Kidney (tissue), 14 donors: Measurements from ENCODE around the gene SMAD3. TPM values are rescaled to one million over a fixed set of nuclear protein-coding genes. Genes with fewer than 3 reads are reported as not detected.

Experiments used
- DNase-seq, 5 donors: peaks; one replicate each; pipeline ENCODE4 v3.0.0-alpha.2; 2013 to 2020
- FAIRE-seq: peaks from 2 replicates; lab custom pipeline; 2012; peaks lifted over from hg19 to GRCh38; lab: Jason Lieb, UNC
- H3K27ac ChIP-seq, 2 donors: one replicate each; pipeline ENCODE4 v1.7.0; 2013; ENCODE audit warnings: low read depth in 2 of 2, low read length in 2 of 2, inconsistent platforms in 1 of 2
- H3K27me3 ChIP-seq: one replicate; pipeline ENCODE4 v1.7.1; 2013; ENCODE audit warnings: low read length, inconsistent platforms; ENCODE audit not compliant: control insufficient read depth, insufficient read depth
- H3K36me3 ChIP-seq, 3 donors: one replicate each; pipeline versions ENCODE4 v1.7.0 to v1.7.1; 2013; ENCODE audit warnings: low read length in 3 of 3, control low read depth in 1 of 3, inconsistent platforms in 1 of 3; ENCODE audit not compliant: insufficient read depth in 3 of 3, control insufficient read depth in 2 of 3
- H3K4me1 ChIP-seq, 3 donors: one replicate each; pipeline versions ENCODE4 v1.7.0 to v1.7.1; 2013; ENCODE audit warnings: low read length in 3 of 3, inconsistent platforms in 1 of 3, low read depth in 1 of 3; ENCODE audit not compliant: control insufficient read depth in 2 of 3, insufficient read depth in 2 of 3
- H3K4me3 ChIP-seq, 3 donors: one replicate each; pipeline versions ENCODE4 v1.7.0 to v1.8.1; 2013; ENCODE audit warnings: low read length in 3 of 3, control low read depth in 1 of 3, inconsistent platforms in 1 of 3
- H3K9ac ChIP-seq, 3 donors: one replicate each; pipeline versions ENCODE4 v1.7.0 to v1.7.1; 2013; ENCODE audit warnings: low read length in 3 of 3, control low read depth in 1 of 3, inconsistent platforms in 1 of 3
- H3K9me3 ChIP-seq, 3 donors: one replicate each; pipeline versions ENCODE4 v1.7.0 to v1.7.1; 2013; ENCODE audit warnings: low read length in 3 of 3, control low read depth in 1 of 3, inconsistent platforms in 1 of 3; ENCODE audit not compliant: control insufficient read depth in 2 of 3, insufficient read depth in 1 of 3
- intact Hi-C: fragments of 100-400 bp; cut with DNase I; formaldehyde crosslinking; loops from one replicate; pipeline ENCODE4 v1.11.1; 2022
- polyA plus RNA-seq: library from polyadenylated mRNA; stranded (reverse); fragments of 350-450 nt; fragmentation: Illumina TruSeq; extraction: RNeasy Lipid Tissue Mini Kit (QIAGEN cat#74804); gene quantifications from one replicate; pipeline ENCODE4 v1.2.3, GENCODE V29; 2014; ENCODE audit warnings: low read depth, low replicate concordance; ENCODE audit not compliant: insufficient read depth
- total RNA-seq: library from RNA; stranded (reverse); fragmentation: NEBNext Ultra II Directional; extraction: Animal tissue kit (Norgen Biotek cat#: 25700); gene quantifications from one replicate; pipeline ENCODE4 v1.2.1, GENCODE V29; 2021
- TF ChIP-seq, protein P1 (sequence below): IDR thresholded peaks from 3 replicates; pipeline ENCODE4 v1.5.1; 2012; ENCODE audit warnings: mild to moderate bottlenecking, moderate library complexity, borderline replicate concordance; ENCODE audit not compliant: insufficient read depth; ENCODE audit errors: extremely low read depth
- donor health status: control.
- donor health status: control.
- donor health status: control.
- donor health status: control.
- donor health status: control.
- donor health status: DM: yes; HTN: yes; CAD: no.
- donor health status: Normal renal cell carcinoma (clear cell type).

The SMAD3 gene
- total and polyA plus RNA-seq, 2 donors from 2014 or later, result 10.1 to 58.2 TPM

- FAIRE-seq (no peak), DNase-seq (no peak)
- H3K27ac ChIP-seq, result no peak overlapping the region
- peaks cover 0 to 9% (median 6%) of the 10 kb centered on the region in 3 donors for H3K36me3 ChIP-seq
- no peak overlapping the region for H3K9ac ChIP-seq
- no peaks in the 10 kb centered on the region for H3K9me3 ChIP-seq
- H3K4me1 ChIP-seq, result peaks cover 0 to 2% (median 0%) of the 10 kb centered on the region in 3 donors
- intact Hi-C loops, result no loop called here
- TF ChIP-seq, protein P1, sequence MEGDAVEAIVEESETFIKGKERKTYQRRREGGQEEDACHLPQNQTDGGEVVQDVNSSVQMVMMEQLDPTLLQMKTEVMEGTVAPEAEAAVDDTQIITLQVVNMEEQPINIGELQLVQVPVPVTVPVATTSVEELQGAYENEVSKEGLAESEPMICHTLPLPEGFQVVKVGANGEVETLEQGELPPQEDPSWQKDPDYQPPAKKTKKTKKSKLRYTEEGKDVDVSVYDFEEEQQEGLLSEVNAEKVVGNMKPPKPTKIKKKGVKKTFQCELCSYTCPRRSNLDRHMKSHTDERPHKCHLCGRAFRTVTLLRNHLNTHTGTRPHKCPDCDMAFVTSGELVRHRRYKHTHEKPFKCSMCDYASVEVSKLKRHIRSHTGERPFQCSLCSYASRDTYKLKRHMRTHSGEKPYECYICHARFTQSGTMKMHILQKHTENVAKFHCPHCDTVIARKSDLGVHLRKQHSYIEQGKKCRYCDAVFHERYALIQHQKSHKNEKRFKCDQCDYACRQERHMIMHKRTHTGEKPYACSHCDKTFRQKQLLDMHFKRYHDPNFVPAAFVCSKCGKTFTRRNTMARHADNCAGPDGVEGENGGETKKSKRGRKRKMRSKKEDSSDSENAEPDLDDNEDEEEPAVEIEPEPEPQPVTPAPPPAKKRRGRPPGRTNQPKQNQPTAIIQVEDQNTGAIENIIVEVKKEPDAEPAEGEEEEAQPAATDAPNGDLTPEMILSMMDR, result no peak
- no peak overlapping the region for H3K4me3 ChIP-seq
- no peaks in the 10 kb centered on the region for H3K27me3 ChIP-seq
Measured at GRCh38 chr15:67228286-67228685, 162.9 kb downstream of the SMAD3 start.

DNA sequence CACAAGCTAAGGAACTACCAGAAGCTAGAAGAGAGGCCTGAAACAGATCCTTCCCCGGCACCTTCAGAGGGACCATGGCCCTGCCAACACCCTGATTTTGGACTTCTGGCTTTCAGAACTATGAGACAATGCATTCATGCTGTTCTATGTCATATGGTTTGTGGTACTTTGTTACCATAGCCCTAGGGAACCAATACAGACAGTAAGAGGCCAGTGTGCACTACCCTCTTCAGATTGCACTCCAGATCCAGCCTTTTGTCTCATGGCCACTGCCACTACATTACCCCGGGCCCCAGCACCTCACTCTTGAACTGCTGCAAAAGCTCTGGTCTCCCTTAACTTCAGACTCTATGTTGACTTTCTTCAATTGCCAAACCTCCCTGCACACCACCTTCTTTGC is 165.1 kb downstream of the SMAD3 start:
- intact Hi-C loops, result no loop called here
- no peak for FAIRE-seq
- no peak overlapping the region for H3K9ac ChIP-seq
- no peak overlapping the region for H3K4me3 ChIP-seq
- no peaks in the 10 kb centered on the region for H3K9me3 ChIP-seq
- DNase-seq, result no peak
- H3K4me1 ChIP-seq, result peaks cover 0 to 2% (median 0%) of the 10 kb centered on the region in 3 donors
- TF ChIP-seq, protein P1, result no peak
- no peaks in the 10 kb centered on the region for H3K27me3 ChIP-seq
- peaks cover 0 to 10% (median 9%) of the 10 kb centered on the region in 3 donors for H3K36me3 ChIP-seq
- H3K27ac ChIP-seq, result no peak overlapping the region

DNA sequence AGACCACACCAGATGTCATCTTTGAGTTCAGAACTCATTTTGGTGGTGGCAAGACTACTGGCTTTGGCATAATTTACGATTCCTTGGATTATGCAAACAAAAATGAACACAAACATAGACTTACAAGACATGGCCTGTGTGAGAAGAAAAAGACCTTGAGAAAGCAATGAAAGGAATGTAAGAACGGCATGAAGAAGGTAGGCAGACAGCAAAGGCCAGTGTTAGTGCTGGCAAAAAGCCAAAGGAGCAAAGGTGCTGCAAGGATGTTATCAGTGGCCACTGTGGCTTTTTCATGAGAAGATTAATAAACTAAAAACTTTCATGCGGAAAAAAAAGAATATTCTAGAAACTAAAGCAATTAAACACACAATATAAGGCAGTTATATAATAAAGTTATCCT is 167.2 kb downstream of the SMAD3 start:
- Histone ChIP-seq H3K4me3 (no peak overlapping the region), H3K27me3 (no peaks in the 10 kb centered on the region), H3K4me1 (peaks cover 0 to 2% (median 0%) of the 10 kb centered on the region in 3 donors), H3K36me3 (peaks cover 0 to 11% (median 9%) of the 10 kb centered on the region in 3 donors), H3K27ac (no peak overlapping the region), H3K9me3 (no peaks in the 10 kb centered on the region), H3K9ac (no peak overlapping the region)
- TF ChIP-seq, protein P1, result no peak
- intact Hi-C loops, result no loop called here
- DNase-seq, result no peak
- FAIRE-seq, result no peak
